Measurements from ENCODE around the gene VPS13D. TPM values are rescaled to one million over a fixed set of nuclear protein-coding genes. Genes with fewer than 3 reads are reported as not detected.

Gene VPS13D
- total and polyA plus RNA-seq, 2 experiments from 2014 or later: 10.7 to 34.9 TPM

DNA sequence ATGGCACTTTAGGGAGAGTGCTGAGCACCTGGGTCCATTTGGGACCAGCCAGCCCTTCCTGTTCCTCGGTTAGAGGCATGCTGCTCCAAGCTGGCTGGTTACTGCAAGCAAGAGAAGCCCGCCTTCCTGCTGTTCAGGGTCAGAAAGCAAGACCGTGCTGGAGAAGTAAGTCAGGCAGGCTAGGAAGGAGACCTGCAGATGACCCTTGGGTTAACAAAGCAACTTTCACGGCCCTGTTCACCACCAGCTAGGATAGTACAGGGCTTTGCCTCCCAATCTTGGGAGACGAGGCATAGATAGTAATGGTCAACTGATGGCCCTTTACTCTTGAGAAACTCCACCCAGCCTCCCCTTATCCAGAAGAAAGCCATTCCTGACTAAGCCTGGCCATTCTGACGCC is 252.1 kb downstream of the VPS13D start:
- Histone ChIP-seq H4K20me1 (replicated peaks; ENCODE audit: insufficient read depth) (no peaks in the 10 kb centered on the region), H3K9me2 (ENCODE audit: insufficient read depth) (no peaks in the 10 kb centered on the region), H3K36me3 (ENCODE audit: insufficient read depth) (no peaks in the 10 kb centered on the region), H3F3A (replicated peaks; ENCODE audit: low read depth) (no peaks in the 10 kb centered on the region), H3K4me2 (no peak overlapping the region), H3K27me3 (ENCODE audit: insufficient read depth) (no peaks in the 10 kb centered on the region), H3K4me3 (no peak overlapping the region), H3K79me2 (replicated peaks; ENCODE audit: insufficient read depth) (no peaks in the 10 kb centered on the region), H3K27ac (ENCODE audit: low read depth) (no peak overlapping the region), H3K4me1 (ENCODE audit: insufficient read depth) (peaks cover 9% of the 10 kb centered on the region), H2AFZ (no peak overlapping the region)
- Mint-ChIP-seq H3K27me3 (ENCODE audit: insufficient read depth, low read depth, poor library complexity) (peaks cover 3% of the 10 kb centered on the region), H3K36me3 (ENCODE audit: low read depth) (no peaks in the 10 kb centered on the region; the same call in 2 of the 3 replicates), H3K27ac (no peak overlapping the region), H3K9me3 (no peaks in the 10 kb centered on the region), H3K4me1 (peaks cover 13% of the 10 kb centered on the region), H3K4me3 (no peak overlapping the region)
- DNase-seq (ENCODE audit: low spot score): no peak
- TF ChIP-seq EZH2 (IDR thresholded peaks at IDR 0.05; ENCODE audit: low read depth, unreplicated experiment) (no peak), POLR2AphosphoS5 (IDR thresholded peaks at IDR 0.05; ENCODE audit: low read depth) (no peak), EZH2phosphoT487 (IDR thresholded peaks at IDR 0.05; ENCODE audit: unreplicated experiment) (no peak), JUNB (IDR thresholded peaks at IDR 0.05; ENCODE audit: unreplicated experiment) (no peak), NANOG (IDR thresholded peaks at IDR 0.05; ENCODE audit: borderline replicate concordance) (no peak), ZNF331 (CRISPR knock-in tag; IDR thresholded peaks at IDR 0.05; ENCODE audit: low read depth) (no peak), ZNF114 (CRISPR knock-in tag; IDR thresholded peaks at IDR 0.05) (no peak), STAT1 (IDR thresholded peaks at IDR 0.05; ENCODE audit: unreplicated experiment) (no peak), CREB1 (CRISPR knock-in tag; IDR thresholded peaks at IDR 0.05; ENCODE audit: low read depth) (no peak)
- TF ChIP-seq, protein P1, sequence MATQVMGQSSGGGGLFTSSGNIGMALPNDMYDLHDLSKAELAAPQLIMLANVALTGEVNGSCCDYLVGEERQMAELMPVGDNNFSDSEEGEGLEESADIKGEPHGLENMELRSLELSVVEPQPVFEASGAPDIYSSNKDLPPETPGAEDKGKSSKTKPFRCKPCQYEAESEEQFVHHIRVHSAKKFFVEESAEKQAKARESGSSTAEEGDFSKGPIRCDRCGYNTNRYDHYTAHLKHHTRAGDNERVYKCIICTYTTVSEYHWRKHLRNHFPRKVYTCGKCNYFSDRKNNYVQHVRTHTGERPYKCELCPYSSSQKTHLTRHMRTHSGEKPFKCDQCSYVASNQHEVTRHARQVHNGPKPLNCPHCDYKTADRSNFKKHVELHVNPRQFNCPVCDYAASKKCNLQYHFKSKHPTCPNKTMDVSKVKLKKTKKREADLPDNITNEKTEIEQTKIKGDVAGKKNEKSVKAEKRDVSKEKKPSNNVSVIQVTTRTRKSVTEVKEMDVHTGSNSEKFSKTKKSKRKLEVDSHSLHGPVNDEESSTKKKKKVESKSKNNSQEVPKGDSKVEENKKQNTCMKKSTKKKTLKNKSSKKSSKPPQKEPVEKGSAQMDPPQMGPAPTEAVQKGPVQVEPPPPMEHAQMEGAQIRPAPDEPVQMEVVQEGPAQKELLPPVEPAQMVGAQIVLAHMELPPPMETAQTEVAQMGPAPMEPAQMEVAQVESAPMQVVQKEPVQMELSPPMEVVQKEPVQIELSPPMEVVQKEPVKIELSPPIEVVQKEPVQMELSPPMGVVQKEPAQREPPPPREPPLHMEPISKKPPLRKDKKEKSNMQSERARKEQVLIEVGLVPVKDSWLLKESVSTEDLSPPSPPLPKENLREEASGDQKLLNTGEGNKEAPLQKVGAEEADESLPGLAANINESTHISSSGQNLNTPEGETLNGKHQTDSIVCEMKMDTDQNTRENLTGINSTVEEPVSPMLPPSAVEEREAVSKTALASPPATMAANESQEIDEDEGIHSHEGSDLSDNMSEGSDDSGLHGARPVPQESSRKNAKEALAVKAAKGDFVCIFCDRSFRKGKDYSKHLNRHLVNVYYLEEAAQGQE (IDR thresholded peaks at IDR 0.05; ENCODE audit: unreplicated experiment): no peak
- TF ChIP-seq, protein P2, sequence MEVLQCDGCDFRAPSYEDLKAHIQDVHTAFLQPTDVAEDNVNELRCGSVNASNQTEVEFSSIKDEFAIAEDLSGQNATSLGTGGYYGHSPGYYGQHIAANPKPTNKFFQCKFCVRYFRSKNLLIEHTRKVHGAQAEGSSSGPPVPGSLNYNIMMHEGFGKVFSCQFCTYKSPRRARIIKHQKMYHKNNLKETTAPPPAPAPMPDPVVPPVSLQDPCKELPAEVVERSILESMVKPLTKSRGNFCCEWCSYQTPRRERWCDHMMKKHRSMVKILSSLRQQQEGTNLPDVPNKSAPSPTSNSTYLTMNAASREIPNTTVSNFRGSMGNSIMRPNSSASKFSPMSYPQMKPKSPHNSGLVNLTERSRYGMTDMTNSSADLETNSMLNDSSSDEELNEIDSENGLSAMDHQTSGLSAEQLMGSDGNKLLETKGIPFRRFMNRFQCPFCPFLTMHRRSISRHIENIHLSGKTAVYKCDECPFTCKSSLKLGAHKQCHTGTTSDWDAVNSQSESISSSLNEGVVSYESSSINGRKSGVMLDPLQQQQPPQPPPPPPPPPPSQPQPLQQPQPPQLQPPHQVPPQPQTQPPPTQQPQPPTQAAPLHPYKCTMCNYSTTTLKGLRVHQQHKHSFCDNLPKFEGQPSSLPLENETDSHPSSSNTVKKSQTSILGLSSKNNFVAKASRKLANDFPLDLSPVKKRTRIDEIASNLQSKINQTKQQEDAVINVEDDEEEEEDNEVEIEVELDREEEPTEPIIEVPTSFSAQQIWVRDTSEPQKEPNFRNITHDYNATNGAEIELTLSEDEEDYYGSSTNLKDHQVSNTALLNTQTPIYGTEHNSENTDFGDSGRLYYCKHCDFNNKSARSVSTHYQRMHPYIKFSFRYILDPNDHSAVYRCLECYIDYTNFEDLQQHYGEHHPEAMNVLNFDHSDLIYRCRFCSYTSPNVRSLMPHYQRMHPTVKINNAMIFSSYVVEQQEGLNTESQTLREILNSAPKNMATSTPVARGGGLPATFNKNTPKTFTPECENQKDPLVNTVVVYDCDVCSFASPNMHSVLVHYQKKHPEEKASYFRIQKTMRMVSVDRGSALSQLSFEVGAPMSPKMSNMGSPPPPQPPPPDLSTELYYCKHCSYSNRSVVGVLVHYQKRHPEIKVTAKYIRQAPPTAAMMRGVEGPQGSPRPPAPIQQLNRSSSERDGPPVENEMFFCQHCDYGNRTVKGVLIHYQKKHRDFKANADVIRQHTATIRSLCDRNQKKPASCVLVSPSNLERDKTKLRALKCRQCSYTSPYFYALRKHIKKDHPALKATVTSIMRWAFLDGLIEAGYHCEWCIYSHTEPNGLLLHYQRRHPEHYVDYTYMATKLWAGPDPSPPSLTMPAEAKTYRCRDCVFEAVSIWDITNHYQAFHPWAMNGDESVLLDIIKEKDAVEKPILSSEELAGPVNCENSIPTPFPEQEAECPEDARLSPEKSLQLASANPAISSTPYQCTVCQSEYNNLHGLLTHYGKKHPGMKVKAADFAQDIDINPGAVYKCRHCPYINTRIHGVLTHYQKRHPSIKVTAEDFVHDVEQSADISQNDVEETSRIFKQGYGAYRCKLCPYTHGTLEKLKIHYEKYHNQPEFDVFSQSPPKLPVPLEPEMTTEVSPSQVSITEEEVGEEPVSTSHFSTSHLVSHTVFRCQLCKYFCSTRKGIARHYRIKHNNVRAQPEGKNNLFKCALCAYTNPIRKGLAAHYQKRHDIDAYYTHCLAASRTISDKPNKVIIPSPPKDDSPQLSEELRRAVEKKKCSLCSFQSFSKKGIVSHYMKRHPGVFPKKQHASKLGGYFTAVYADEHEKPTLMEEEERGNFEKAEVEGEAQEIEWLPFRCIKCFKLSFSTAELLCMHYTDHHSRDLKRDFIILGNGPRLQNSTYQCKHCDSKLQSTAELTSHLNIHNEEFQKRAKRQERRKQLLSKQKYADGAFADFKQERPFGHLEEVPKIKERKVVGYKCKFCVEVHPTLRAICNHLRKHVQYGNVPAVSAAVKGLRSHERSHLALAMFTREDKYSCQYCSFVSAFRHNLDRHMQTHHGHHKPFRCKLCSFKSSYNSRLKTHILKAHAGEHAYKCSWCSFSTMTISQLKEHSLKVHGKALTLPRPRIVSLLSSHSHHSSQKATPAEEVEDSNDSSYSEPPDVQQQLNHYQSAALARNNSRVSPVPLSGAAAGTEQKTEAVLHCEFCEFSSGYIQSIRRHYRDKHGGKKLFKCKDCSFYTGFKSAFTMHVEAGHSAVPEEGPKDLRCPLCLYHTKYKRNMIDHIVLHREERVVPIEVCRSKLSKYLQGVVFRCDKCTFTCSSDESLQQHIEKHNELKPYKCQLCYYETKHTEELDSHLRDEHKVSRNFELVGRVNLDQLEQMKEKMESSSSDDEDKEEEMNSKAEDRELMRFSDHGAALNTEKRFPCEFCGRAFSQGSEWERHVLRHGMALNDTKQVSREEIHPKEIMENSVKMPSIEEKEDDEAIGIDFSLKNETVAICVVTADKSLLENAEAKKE (CRISPR knock-in tag; IDR thresholded peaks at IDR 0.05): no peak
- TF ChIP-seq, protein P3, sequence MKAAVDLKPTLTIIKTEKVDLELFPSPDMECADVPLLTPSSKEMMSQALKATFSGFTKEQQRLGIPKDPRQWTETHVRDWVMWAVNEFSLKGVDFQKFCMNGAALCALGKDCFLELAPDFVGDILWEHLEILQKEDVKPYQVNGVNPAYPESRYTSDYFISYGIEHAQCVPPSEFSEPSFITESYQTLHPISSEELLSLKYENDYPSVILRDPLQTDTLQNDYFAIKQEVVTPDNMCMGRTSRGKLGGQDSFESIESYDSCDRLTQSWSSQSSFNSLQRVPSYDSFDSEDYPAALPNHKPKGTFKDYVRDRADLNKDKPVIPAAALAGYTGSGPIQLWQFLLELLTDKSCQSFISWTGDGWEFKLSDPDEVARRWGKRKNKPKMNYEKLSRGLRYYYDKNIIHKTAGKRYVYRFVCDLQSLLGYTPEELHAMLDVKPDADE (IDR thresholded peaks at IDR 0.05): no peak
- TF ChIP-seq, protein P4, sequence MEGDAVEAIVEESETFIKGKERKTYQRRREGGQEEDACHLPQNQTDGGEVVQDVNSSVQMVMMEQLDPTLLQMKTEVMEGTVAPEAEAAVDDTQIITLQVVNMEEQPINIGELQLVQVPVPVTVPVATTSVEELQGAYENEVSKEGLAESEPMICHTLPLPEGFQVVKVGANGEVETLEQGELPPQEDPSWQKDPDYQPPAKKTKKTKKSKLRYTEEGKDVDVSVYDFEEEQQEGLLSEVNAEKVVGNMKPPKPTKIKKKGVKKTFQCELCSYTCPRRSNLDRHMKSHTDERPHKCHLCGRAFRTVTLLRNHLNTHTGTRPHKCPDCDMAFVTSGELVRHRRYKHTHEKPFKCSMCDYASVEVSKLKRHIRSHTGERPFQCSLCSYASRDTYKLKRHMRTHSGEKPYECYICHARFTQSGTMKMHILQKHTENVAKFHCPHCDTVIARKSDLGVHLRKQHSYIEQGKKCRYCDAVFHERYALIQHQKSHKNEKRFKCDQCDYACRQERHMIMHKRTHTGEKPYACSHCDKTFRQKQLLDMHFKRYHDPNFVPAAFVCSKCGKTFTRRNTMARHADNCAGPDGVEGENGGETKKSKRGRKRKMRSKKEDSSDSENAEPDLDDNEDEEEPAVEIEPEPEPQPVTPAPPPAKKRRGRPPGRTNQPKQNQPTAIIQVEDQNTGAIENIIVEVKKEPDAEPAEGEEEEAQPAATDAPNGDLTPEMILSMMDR (conservative IDR thresholded peaks at IDR 0.05; ENCODE audit: low read depth in 2 of 2): no peak
- no peak for ATAC-seq

Data from GM23338 (cell line).